Ovary (tissue), 9 donors: ENCODE measurements around the gene HOXA13. TPM values are rescaled to one million over a fixed set of nuclear protein-coding genes. Genes with fewer than 3 reads are reported as not detected.

Experiments used
- DNase-seq, 5 donors: peaks; one replicate each; pipeline ENCODE4 v3.0.0-alpha.2; 2019 to 2020
- H3K27ac ChIP-seq, 2 donors: fragments of 200-600 bp; one replicate each; pipeline versions ENCODE4 v1.5.1 to v1.8.0; 2019 to 2022
- H3K27me3 ChIP-seq: fragments of 200-600 bp; one replicate; pipeline ENCODE4 v1.8.0; 2022
- H3K36me3 ChIP-seq: fragments of 200-600 bp; sonication (generic); one replicate; pipeline ENCODE4 v1.5.1; 2019
- H3K4me1 ChIP-seq: one replicate; pipeline ENCODE4 v1.8.1; 2013; ENCODE audit warnings: mild to moderate bottlenecking, moderate library complexity; ENCODE audit not compliant: insufficient read depth
- H3K4me3 ChIP-seq: fragments of 200-600 bp; sonication (generic); one replicate; pipeline ENCODE4 v1.5.1; 2017
- H3K9me3 ChIP-seq, 2 donors: fragments of 200-600 bp in 1 of 2; sonication (generic) in 1 of 2; one replicate each; pipeline versions ENCODE4 v1.5.1 to v1.8.1; 2013 to 2019; ENCODE audit warnings: mild to moderate bottlenecking in 1 of 2, moderate library complexity in 1 of 2
- EP300 ChIP-seq: sonication (generic); formaldehyde crosslinking; IDR thresholded peaks from one replicate; pipeline ENCODE4 v1.6.1; 2017; ENCODE audit warnings: antibody characterized with exemption
- POLR2A ChIP-seq: fragments of 450-650 bp; IDR thresholded peaks from one replicate; pipeline ENCODE4 v1.6.1; 2017; ENCODE audit warnings: antibody characterized with exemption, mild to moderate bottlenecking, moderate library complexity
- WGBS, 3 donors: extraction: QIAGEN DNeasy Blood & Tissue Kit in 1 of 3; methylation state at CpG; one replicate each; pipeline versions ENCODE4 v1.1.5 to v1.1.7; 2013 to 2017; 5-methylcytosine and 5-hydroxymethylcytosine counted together
- intact Hi-C, 4 donors: fragments of 100-400 bp; cut with DNase I; formaldehyde crosslinking; loops; one replicate each; pipeline versions ENCODE4 v1.11.0 to v1.15.1; 2022 to 2023
- polyA plus RNA-seq, 2 donors: library from polyadenylated mRNA; stranded (reverse); fragments of 200-250 nt in 1 of 2; fragments of 350-450 nt in 1 of 2; fragmentation: Illumina TruSeq in 1 of 2; extraction: RNeasy Lipid Tissue Mini Kit (QIAGEN cat#74804) in 1 of 2; gene quantifications; one replicate each; pipeline ENCODE4 v1.2.3, GENCODE V29; 2013 to 2014
- total RNA-seq, 7 donors: library from RNA; depleted of rRNA in 2 of 7; stranded (reverse); fragments of >200 nt in 2 of 7; fragmentation: NEBNext Ultra II Directional in 3 of 7; extraction: Animal tissue kit (Norgen Biotek cat#: 25700) in 3 of 7; gene quantifications; one replicate each; pipeline versions ENCODE4 v1.1.0 to v1.2.4, GENCODE V29; 2016 to 2023
- TF ChIP-seq, protein P1 (sequence below), 3 donors: fragments of 450-650 bp in 2 of 3; fragments of 200-600 bp in 1 of 3; IDR thresholded peaks; one replicate each; pipeline versions ENCODE4 v1.5.1 to v1.8.0; 2016 to 2022; ENCODE audit warnings: antibody characterized with exemption in 3 of 3, mild to moderate bottlenecking in 1 of 3
- donor health status: DM: no; HTN: no; CAD: no; lungs with moderate emphysema.
- donor health status: DM: no; HTN: no; CAD: no.
- donor health status: Bipolar disorder and iron deficiency.
- donor health status: DM: yes; HTN: yes; CAD: no.
- donor health status: DM: no; HTN: no; CAD: no.
- donor health status: DM: yes; HTN: yes; CAD: no.

HOXA13 gene
- total and polyA plus RNA-seq, 9 donors = 0.07 TPM; not detected in 8

DNA sequence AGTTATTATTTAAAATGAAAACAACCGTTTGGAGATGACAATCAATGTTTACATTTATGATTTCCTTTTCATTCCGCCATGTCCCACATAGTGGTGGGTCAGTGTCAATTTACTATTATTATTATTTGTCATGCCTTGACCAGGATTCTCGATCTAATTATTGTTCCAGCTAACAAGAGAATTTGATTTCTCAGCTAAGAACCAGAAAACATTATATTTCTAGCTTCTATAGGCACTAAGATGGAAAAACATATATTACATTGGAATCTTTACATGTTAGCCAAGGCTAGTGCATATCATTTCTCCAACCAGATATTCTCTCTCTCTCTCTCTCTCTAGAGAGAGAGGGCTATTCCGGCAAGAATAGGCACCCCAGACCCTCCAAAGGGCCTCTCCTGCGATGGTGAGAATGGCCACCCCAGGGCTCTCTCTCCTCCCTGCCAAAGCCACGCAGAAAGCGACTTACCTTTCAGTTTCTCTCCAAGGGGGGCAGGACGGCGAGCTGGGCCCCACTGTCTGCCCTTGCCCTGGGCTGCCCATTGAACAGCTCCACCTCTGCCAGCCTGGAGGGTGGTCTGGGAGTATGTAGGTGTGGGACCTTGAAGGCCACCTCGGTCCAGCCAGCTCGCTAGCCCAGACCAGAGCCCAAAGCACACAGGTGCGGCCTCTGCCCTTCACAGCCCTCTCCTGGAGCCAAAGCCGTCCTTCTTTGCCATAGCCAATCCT is 49.9 kb downstream of the HOXA13 start:
- Histone ChIP-seq H3K9me3 (peaks cover 0 to 10% of the 10 kb centered on the region in 2 donors), H3K27me3 (no peaks in the 10 kb centered on the region), H3K4me1 (peaks cover 4% of the 10 kb centered on the region), H3K27ac (no peak overlapping the region), H3K4me3 (peak overlapping the region; percentile 74), H3K36me3 (no peaks in the 10 kb centered on the region)
- intact Hi-C loops = loop anchor here in 1 of 4 donors (10.0 kb wide), 2 partner anchors 945 to 1255 kb away; partner anchors contain the start of genes CBX3 and HNRNPA2B1
- TF ChIP-seq POLR2A = no peak
- TF ChIP-seq EP300 = no peak
- TF ChIP-seq, protein P1, sequence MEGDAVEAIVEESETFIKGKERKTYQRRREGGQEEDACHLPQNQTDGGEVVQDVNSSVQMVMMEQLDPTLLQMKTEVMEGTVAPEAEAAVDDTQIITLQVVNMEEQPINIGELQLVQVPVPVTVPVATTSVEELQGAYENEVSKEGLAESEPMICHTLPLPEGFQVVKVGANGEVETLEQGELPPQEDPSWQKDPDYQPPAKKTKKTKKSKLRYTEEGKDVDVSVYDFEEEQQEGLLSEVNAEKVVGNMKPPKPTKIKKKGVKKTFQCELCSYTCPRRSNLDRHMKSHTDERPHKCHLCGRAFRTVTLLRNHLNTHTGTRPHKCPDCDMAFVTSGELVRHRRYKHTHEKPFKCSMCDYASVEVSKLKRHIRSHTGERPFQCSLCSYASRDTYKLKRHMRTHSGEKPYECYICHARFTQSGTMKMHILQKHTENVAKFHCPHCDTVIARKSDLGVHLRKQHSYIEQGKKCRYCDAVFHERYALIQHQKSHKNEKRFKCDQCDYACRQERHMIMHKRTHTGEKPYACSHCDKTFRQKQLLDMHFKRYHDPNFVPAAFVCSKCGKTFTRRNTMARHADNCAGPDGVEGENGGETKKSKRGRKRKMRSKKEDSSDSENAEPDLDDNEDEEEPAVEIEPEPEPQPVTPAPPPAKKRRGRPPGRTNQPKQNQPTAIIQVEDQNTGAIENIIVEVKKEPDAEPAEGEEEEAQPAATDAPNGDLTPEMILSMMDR (IDR thresholded peaks at IDR 0.05) = no peak
- DNase-seq = peak in 2 of 5 donors; percentile 11 to 30
- WGBS, 3 donors = 62 to 69% (median 68%) methylated on average over 13 of the region's 13 CpGs

DNA sequence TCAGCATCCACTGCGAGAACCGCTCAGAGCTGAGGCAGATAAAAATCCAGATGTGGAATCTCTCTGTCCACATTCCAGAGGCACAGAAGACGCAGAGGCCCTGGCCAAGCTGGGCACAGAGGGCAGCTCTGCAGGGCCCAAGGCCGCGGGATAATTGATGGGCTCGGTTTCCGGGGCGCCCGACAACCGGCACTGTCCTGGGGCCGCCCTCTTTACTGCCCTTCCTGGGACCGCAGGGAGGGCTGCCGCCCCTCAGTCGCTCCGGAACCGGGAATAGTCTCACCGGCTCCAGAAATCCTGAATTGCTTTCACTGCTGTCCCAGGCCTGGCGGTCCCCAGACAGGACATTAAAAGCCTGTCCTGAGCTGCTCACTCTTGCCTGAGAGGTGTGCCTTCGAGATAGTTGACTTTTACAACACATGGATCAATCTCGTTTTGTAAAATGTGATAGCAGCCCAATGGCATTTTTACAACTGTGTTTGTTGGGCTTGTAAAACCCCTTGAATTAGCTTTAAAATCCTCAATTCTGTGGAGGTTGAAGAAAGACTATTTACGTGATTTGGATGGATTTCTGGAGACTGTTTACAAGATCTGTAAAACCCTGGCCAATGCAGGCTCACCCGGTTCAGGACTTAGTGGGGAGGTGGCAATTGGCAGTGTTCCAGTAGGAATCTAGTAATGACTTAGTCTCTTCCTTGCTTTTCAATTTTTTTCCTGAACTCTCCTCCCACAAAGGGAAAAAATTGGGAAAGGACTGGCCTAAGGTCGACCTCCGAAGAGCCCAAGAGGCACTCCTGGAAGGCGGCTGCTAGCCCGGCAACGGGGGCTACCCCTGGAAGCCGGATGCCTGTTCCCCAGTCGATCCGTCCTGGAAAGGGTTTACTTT is 50.9 kb downstream of the HOXA13 start:
- H3K4me1 ChIP-seq = peaks cover 4% of the 10 kb centered on the region
- intact Hi-C loops = no loop called here
- peaks cover 0 to 10% of the 10 kb centered on the region in 2 donors for H3K9me3 ChIP-seq
- DNase-seq = peak in 2 of 5 donors; percentile 5 to 17
- H3K36me3 ChIP-seq = no peaks in the 10 kb centered on the region
- WGBS, 3 donors = 56 to 61% (median 60%) methylated on average over 30 of the region's 30 CpGs
- H3K27ac ChIP-seq = no peak overlapping the region
- H3K27me3 ChIP-seq = no peaks in the 10 kb centered on the region
- H3K4me3 ChIP-seq = peak overlapping the region; percentile 74
- TF ChIP-seq POLR2A (no peak), EP300 (no peak)
- TF ChIP-seq, protein P1 (IDR thresholded peaks at IDR 0.05) = no peak

- intact Hi-C loops = no loop called here
- WGBS, 3 donors = 27 to 41% (median 33%) methylated on average over 25 to 28 of the region's 28 CpGs
- peak in 2 of 5 donors; percentile 7 to 27 for DNase-seq
- H3K9me3 ChIP-seq = peaks cover 0 to 10% of the 10 kb centered on the region in 2 donors
- no peaks in the 10 kb centered on the region for H3K36me3 ChIP-seq
- no peak for TF ChIP-seq EP300
- TF ChIP-seq, protein P1 (IDR thresholded peaks at IDR 0.05) = no peak
- TF ChIP-seq POLR2A = no peak
- peak overlapping the region; percentile 74 for H3K4me3 ChIP-seq
- H3K4me1 ChIP-seq = peaks cover 5% of the 10 kb centered on the region
- H3K27me3 ChIP-seq = no peaks in the 10 kb centered on the region
- no peak overlapping the region for H3K27ac ChIP-seq
Observed at GRCh38 chr7:27148031-27148755, 51.7 kb downstream of the HOXA13 start.
